Measurements from ENCODE around the gene TOE1.
"Not testable (repeated sequence)": the region's sequence is repeated elsewhere in the genome, so short reads cannot be mapped to it uniquely, and the experiment has no call there.

TOE1 gene

GRCh38 chr1:45339789-45340558 is at the start of gene TOE1, which contains the start of gene MUTYH:
Gene TOE1, plus strand, starts transcription at chr1:45340170. Its CDS starts 83 bp downstream, at chr1:45340253.
Gene MUTYH, minus strand, starts transcription at chr1:45340440. Its CDS starts 5,935 bp downstream, at chr1:45334505.
- peak; percentile 92 to 93 for DNase-seq

GRCh38 chr1:45291002-45291401 is 49.0 kb upstream of the TOE1 start:
- not testable (repeated sequence) for DNase-seq

- no peak for DNase-seq
Observed at GRCh38 chr1:45291716-45292115, 48.3 kb upstream of the TOE1 start.

GRCh38 chr1:45297666-45298356 is 42.2 kb upstream of the TOE1 start:
- no peak for DNase-seq

GRCh38 chr1:45299296-45299695 is 40.7 kb upstream of the TOE1 start:
- DNase-seq: no peak

- DNase-seq: peak; percentile 11 to 18
Observed at GRCh38 chr1:45299981-45300668, 39.8 kb upstream of the TOE1 start.

GRCh38 chr1:45300669-45300997 is 39.3 kb upstream of the TOE1 start:
- DNase-seq: no peak

GRCh38 chr1:45302505-45303150 is 37.3 kb upstream of the TOE1 start:
- no peak for DNase-seq

- peak; percentile 99 for DNase-seq
Observed at GRCh38 chr1:45303520-45304310, 36.3 kb upstream of the TOE1 start.

GRCh38 chr1:45304311-45305081 is 35.5 kb upstream of the TOE1 start:
- no peak for DNase-seq

- DNase-seq: no peak
Observed at GRCh38 chr1:45305231-45305630, 34.7 kb upstream of the TOE1 start.

GRCh38 chr1:45306319-45306718 is 33.7 kb upstream of the TOE1 start:
- DNase-seq: peak; percentile 1 to 20

GRCh38 chr1:45306905-45307304 is 33.1 kb upstream of the TOE1 start:
- DNase-seq: no peak

GRCh38 chr1:45314266-45314665 is 25.7 kb upstream of the TOE1 start:
- no peak for DNase-seq

GRCh38 chr1:45317166-45317565 is 22.8 kb upstream of the TOE1 start:
- no peak for DNase-seq

- DNase-seq: no peak
Observed at GRCh38 chr1:45319761-45320160, 20.2 kb upstream of the TOE1 start.

GRCh38 chr1:45321444-45321843 is 18.5 kb upstream of the TOE1 start:
- no peak for DNase-seq

- DNase-seq: no peak
Observed at GRCh38 chr1:45322486-45323040, 17.4 kb upstream of the TOE1 start.

GRCh38 chr1:45325851-45326506 is 14.0 kb upstream of the TOE1 start:
- DNase-seq: no peak
